Glutamatergic neuron (in vitro differentiated cells): Measurements from ENCODE around the gene PTBP1. TPM values are rescaled to one million over a fixed set of nuclear protein-coding genes. Genes with fewer than 3 reads are reported as not detected.
A peak's percentile ranks its signal among the peaks of the same experiment; 100 is the strongest.

Experiments used
- DNase-seq: peaks from one replicate; pipeline ENCODE4 v3.0.0; 2022
- H3K27ac Mint-ChIP-seq: one replicate; pipeline ENCODE4 v1.8.0; 2020; ENCODE audit warnings: mild to moderate bottlenecking, mixed read lengths, inconsistent platforms; ENCODE audit not compliant: unreplicated experiment
- H3K27me3 Mint-ChIP-seq: one replicate; pipeline ENCODE4 v1.8.0; 2020; ENCODE audit warnings: mild to moderate bottlenecking, moderate library complexity, mixed read lengths, inconsistent platforms; ENCODE audit not compliant: unreplicated experiment
- H3K36me3 Mint-ChIP-seq: one replicate; pipeline ENCODE4 v1.8.0; 2020; ENCODE audit warnings: mild to moderate bottlenecking, mixed read lengths, inconsistent platforms; ENCODE audit not compliant: unreplicated experiment
- H3K4me1 Mint-ChIP-seq: one replicate; pipeline ENCODE4 v1.8.0; 2020; ENCODE audit warnings: mild to moderate bottlenecking, low read depth, mixed read lengths, inconsistent platforms; ENCODE audit not compliant: unreplicated experiment
- H3K4me3 Mint-ChIP-seq: one replicate; pipeline ENCODE4 v1.8.0; 2020; ENCODE audit warnings: mild to moderate bottlenecking, mixed read lengths, inconsistent platforms; ENCODE audit not compliant: unreplicated experiment
- H3K9me3 Mint-ChIP-seq: one replicate; pipeline ENCODE4 v1.8.0; 2020; ENCODE audit warnings: mild to moderate bottlenecking, moderate library complexity, mixed read lengths, inconsistent platforms; ENCODE audit not compliant: unreplicated experiment
- microRNA-seq: library from miRNA; unstranded; fragments of <30 nt; microRNA quantifications from one replicate; pipeline ENCODE4, GENCODE V29; 2020; ENCODE audit not compliant: unreplicated experiment
- total RNA-seq: library from RNA; stranded (reverse); fragmentation: NEBNext Ultra II Directional; extraction: Animal tissue kit (Norgen Biotek cat#: 25700); gene quantifications from one replicate; pipeline ENCODE4 v1.2.1, GENCODE V29; 2021; ENCODE audit not compliant: unreplicated experiment
- TF ChIP-seq, protein P1 (sequence below): fragments of 200-600 bp; sonication (generic); IDR thresholded peaks from one replicate; pipeline ENCODE4 v1.5.0; 2021; ENCODE audit not compliant: partially characterized antibody, unreplicated experiment

Gene PTBP1
- total RNA-seq, 1 donor from 2014 or later: 244 TPM

DNA sequence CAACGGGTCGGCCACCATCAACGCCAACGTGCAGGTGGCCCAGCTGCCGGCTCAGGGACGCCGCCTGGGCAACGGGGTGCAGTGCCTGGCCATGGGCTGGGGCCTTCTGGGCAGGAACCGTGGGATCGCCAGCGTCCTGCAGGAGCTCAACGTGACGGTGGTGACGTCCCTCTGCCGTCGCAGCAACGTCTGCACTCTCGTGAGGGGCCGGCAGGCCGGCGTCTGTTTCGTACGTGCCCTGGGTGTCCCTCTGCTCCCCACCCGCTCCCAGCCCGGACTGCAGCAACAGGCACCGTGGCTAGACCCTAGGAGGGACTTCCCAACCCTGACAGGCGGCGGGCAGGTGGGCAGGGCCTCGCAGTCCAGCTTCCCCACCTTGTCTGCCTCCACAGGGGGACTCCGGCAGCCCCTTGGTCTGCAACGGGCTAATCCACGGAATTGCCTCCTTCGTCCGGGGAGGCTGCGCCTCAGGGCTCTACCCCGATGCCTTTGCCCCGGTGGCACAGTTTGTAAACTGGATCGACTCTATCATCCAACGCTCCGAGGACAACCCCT is 58.4 kb downstream of the PTBP1 start:
- TF ChIP-seq, protein P1, sequence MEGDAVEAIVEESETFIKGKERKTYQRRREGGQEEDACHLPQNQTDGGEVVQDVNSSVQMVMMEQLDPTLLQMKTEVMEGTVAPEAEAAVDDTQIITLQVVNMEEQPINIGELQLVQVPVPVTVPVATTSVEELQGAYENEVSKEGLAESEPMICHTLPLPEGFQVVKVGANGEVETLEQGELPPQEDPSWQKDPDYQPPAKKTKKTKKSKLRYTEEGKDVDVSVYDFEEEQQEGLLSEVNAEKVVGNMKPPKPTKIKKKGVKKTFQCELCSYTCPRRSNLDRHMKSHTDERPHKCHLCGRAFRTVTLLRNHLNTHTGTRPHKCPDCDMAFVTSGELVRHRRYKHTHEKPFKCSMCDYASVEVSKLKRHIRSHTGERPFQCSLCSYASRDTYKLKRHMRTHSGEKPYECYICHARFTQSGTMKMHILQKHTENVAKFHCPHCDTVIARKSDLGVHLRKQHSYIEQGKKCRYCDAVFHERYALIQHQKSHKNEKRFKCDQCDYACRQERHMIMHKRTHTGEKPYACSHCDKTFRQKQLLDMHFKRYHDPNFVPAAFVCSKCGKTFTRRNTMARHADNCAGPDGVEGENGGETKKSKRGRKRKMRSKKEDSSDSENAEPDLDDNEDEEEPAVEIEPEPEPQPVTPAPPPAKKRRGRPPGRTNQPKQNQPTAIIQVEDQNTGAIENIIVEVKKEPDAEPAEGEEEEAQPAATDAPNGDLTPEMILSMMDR: no peak
- Mint-ChIP-seq H3K27ac (no peak overlapping the region), H3K4me1 (no peaks in the 10 kb centered on the region), H3K4me3 (no peak overlapping the region), H3K36me3 (no peaks in the 10 kb centered on the region), H3K27me3 (peaks cover 3% of the 10 kb centered on the region), H3K9me3 (peaks cover 4% of the 10 kb centered on the region)
- DNase-seq: no peak

DNA sequence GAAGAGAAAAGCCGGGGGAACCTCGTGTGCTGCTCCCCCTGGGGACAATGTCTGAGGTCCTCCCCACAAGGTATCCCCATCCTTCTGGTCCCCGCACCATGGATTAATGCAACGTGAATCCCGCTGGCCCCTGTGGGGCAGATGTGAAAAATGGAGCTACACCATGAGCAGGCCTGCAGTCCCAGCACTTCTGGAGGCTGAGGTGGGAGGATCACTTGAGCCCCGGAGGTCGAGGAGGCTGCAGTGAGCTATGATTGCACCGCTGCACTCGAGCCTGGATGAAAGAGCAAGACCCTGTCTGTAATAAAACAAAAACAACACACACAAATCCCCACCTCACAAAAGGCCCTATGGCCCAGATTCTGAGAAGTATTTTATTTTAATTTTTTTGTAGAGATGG is 61.0 kb downstream of the PTBP1 start:
- TF ChIP-seq, protein P1: no peak
- Mint-ChIP-seq H3K27ac (no peak overlapping the region), H3K4me3 (no peak overlapping the region), H3K27me3 (peaks cover 7% of the 10 kb centered on the region), H3K36me3 (no peaks in the 10 kb centered on the region), H3K4me1 (no peaks in the 10 kb centered on the region), H3K9me3 (peaks cover 3% of the 10 kb centered on the region)
- no peak for DNase-seq

DNA sequence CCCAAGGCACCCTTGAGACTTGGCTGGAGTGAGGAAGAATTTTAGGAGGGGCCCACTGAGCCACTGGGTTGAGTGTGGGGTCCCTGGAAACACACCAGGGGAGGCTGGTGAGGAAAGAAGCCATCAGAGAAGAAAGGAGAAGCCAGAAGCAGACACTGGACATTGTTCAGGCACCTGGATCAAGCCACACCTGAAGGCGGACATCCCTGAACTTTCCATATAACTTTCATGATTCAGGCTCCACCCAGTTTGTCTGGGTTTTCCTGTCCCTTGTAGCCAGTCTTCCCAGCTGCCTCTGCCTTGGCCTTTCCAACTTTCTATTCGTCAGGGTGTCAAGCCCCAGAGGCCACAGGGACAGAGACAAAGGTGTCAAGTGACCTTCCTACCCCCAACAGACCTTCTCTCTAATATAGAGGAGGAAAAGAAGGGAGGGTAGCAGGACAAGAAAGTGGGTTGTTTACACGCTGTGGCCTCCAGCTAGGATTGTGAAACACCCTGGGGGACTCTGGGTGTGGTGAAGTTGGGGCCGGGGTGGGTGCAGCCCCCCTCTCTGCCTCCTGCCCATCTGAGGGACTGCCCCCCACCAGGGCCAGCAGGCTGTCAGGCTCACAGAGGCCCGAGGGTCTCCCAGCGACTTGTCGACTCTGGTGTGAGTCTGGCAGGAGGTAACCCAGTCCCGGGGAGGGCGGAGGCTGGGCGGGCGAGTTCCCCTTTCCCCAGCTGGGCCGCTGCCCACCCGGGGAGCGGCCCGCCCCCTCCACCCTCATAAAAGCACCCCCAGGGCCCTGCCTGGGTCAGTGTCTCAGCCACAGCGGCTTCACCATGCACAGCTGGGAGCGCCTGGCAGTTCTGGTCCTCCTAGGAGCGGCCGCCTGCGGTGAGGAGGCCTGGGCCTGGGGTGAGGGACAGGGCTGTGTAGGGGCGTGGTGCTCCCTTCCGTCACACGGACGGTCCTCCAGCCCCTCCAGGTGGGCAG is 61.9 kb downstream of the PTBP1 start, which contains the start of gene CFD:
CFD (plus strand) TSS at position 797 of the 976 bp plus-strand sequence; CDS start at position 823, 26 bp downstream.
- H3K9me3 Mint-ChIP-seq: peaks cover 7% of the 10 kb centered on the region
- no peak for DNase-seq
- H3K4me1 Mint-ChIP-seq: no peaks in the 10 kb centered on the region
- no peak within 1 kb of the TSS for H3K27ac Mint-ChIP-seq
- H3K27me3 Mint-ChIP-seq: peaks cover 9% of the 10 kb centered on the region
- TF ChIP-seq, protein P1: no peak
- peak within 1 kb of the TSS; percentile 38 for H3K4me3 Mint-ChIP-seq
- no peaks in the 10 kb centered on the region for H3K36me3 Mint-ChIP-seq

DNA sequence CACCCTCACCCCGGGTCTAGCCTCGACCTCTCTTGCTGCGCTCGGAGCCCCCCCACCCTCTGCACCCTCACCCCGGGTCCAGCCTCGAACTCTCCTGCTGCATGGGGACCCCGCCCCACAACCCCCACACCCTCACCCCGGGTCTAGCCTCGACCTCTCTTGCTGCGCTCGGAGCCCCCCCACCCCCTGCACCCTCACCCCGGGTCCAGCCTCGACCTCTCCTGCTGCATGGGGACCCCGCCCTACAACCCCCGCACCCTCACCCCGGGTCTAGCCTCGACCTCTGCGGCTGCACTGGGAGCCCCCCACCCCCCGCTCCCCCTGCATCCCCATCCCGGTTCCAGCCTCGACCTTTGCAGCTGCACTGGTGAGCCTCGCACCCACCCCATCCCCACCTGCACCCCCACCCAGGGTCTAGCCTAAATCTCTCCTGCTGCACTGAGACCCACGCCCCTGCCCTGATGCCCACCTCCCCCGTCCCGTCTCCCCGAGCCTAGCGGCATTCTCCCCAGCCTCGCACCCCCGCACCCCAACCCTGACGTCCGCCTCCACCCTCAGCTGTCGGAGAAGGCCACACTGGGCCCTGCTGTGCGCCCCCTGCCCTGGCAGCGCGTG is 64.0 kb downstream of the PTBP1 start:
- DNase-seq: no peak
- no peaks in the 10 kb centered on the region for H3K4me1 Mint-ChIP-seq
- peaks cover 11% of the 10 kb centered on the region for H3K9me3 Mint-ChIP-seq
- TF ChIP-seq, protein P1: no peak
- peaks cover 14% of the 10 kb centered on the region for H3K27me3 Mint-ChIP-seq
- H3K36me3 Mint-ChIP-seq: no peaks in the 10 kb centered on the region
- no peak overlapping the region for H3K27ac Mint-ChIP-seq
- no peak overlapping the region for H3K4me3 Mint-ChIP-seq

Small RNA genes within 50 kb of the gene (microRNA-seq; reads per million reads assigned to microRNA genes)
- gene MIR3187: 171 reads per million, percentile 79 among the genes with 10 or more reads in this experiment
- 111 reads per million, percentile 74 among the genes with 10 or more reads in this experiment for gene MIR4745

Other genes with a start within 250 kb of the PTBP1 start
- gene BSG, start 224.9 kb upstream of the PTBP1 start, total RNA-seq: 470 TPM
- 33.2 TPM for gene HCN2, start 207.6 kb upstream of the PTBP1 start, total RNA-seq
- gene POLRMT, start 163.9 kb upstream of the PTBP1 start, total RNA-seq: 79.9 TPM
- 1.5 TPM for gene FGF22, start 157.6 kb upstream of the PTBP1 start, total RNA-seq
- 51.7 TPM for gene RNF126, start 134.2 kb upstream of the PTBP1 start, total RNA-seq
- 10.7 TPM for gene FSTL3, start 121.1 kb upstream of the PTBP1 start, total RNA-seq
- gene PRSS57, start 102.0 kb upstream of the PTBP1 start, total RNA-seq: 0.78 TPM
- 349 TPM for gene PALM, start 88.5 kb upstream of the PTBP1 start, total RNA-seq
- gene MISP, start 46.3 kb upstream of the PTBP1 start, total RNA-seq: 1.1 TPM
- 392 TPM for gene PLPPR3, start 24.5 kb downstream of the PTBP1 start, total RNA-seq
- 2.2 TPM for gene AZU1, start 30.4 kb downstream of the PTBP1 start, total RNA-seq
- not detected for gene PRTN3, start 43.5 kb downstream of the PTBP1 start, total RNA-seq
- gene ELANE, start 54.9 kb downstream of the PTBP1 start, total RNA-seq: not detected
- not detected for gene CFD, start 62.2 kb downstream of the PTBP1 start, total RNA-seq
- gene MED16, start 95.7 kb downstream of the PTBP1 start, total RNA-seq: 65.0 TPM
- gene RNU6-9, start 96.0 kb downstream of the PTBP1 start, total RNA-seq: not detected
- gene R3HDM4, start 115.8 kb downstream of the PTBP1 start, total RNA-seq: 61.9 TPM
- not detected for gene KISS1R, start 119.9 kb downstream of the PTBP1 start, total RNA-seq
- gene ARID3A, start 128.6 kb downstream of the PTBP1 start, total RNA-seq: 148 TPM
- 52.1 TPM for gene WDR18, start 186.9 kb downstream of the PTBP1 start, total RNA-seq
- gene GRIN3B, start 203.0 kb downstream of the PTBP1 start, total RNA-seq: 0.93 TPM
- 222 TPM for gene TMEM259, start 223.7 kb downstream of the PTBP1 start, total RNA-seq
- not detected for gene RNU6-2, start 224.1 kb downstream of the PTBP1 start, total RNA-seq
- 117 TPM for gene CNN2, start 229.2 kb downstream of the PTBP1 start, total RNA-seq
- gene ABCA7, start 242.7 kb downstream of the PTBP1 start, total RNA-seq: 110 TPM